PC-3 (cell line): ENCODE results near the gene SAMD8. TPM values are rescaled to one million over a fixed set of nuclear protein-coding genes. Genes with fewer than 3 reads are reported as not detected.
"Not testable (repeated sequence)": the region's sequence is repeated elsewhere in the genome, so short reads cannot be mapped to it uniquely, and the experiment has no call there.

Experiments used
- ATAC-seq: fragments of 200-7000 bp; cut with Tn5 transposase; 2 replicates; pipeline ENCODE4 v1.9.1; 2020; ENCODE audit warnings: mild to moderate bottlenecking, moderate library complexity
- BruUV-seq: library from RNA; stranded (reverse); fragments of 400-500 nt; replicated peaks from 2 replicates; lab custom pipeline; 2021; lab: Mats Ljungman, UMichigan
- CTCF ChIA-PET: fragments of 300-600 bp; sonication (Branson Sonifier 250); formaldehyde crosslinking; loops from one replicate; lab custom pipeline; 2022; ENCODE audit warnings: antibody characterized with exemption; lab: Charles Lee
- POLR2A ChIA-PET: fragments of 300-600 bp; sonication (Branson Sonifier 250); formaldehyde crosslinking; loops from one replicate; lab custom pipeline; 2022; ENCODE audit warnings: antibody characterized with exemption; ENCODE audit not compliant: unreplicated experiment; lab: Charles Lee
- DNase-seq: peaks from one replicate; pipeline ENCODE4 v3.0.0-alpha.2; 2015
- H2AFZ ChIP-seq: fragments of 300-600 bp; sonication (generic); 2 replicates; pipeline ENCODE4 v1.6.0; 2016; ENCODE audit warnings: antibody characterized with exemption, low read length
- H3F3A ChIP-seq: fragments of 300-600 bp; sonication (generic); one replicate; pipeline ENCODE4 v1.6.0; 2017; ENCODE audit warnings: antibody characterized with exemption, low read length, control low read depth, mild to moderate bottlenecking; ENCODE audit not compliant: unreplicated experiment
- H3K27ac ChIP-seq: fragments of 300-600 bp; sonication (generic); 2 replicates; pipeline ENCODE4 v1.5.1; 2016; ENCODE audit warnings: mild to moderate bottlenecking, low read length
- H3K27me3 ChIP-seq: fragments of 300-600 bp; sonication (generic); 2 replicates; pipeline ENCODE4 v1.6.1; 2016; ENCODE audit warnings: low read length, mixed read lengths
- H3K36me3 ChIP-seq: fragments of 300-600 bp; sonication (generic); 2 replicates; pipeline ENCODE4 v1.6.1; 2016; ENCODE audit warnings: low read depth, mixed run types, low read length, mixed read lengths
- H3K4me1 ChIP-seq: fragments of 300-600 bp; sonication (generic); 2 replicates; pipeline ENCODE4 v1.5.1; 2016; ENCODE audit warnings: low read length; ENCODE audit not compliant: insufficient read depth
- H3K4me2 ChIP-seq: fragments of 300-600 bp; sonication (generic); 2 replicates; pipeline ENCODE4 v1.6.0; 2016; ENCODE audit warnings: low read length
- H3K4me3 ChIP-seq: fragments of 300-600 bp; sonication (generic); 2 replicates; pipeline ENCODE4 v1.5.1; 2016; ENCODE audit warnings: mild to moderate bottlenecking, low read length, mixed read lengths
- H3K79me2 ChIP-seq: fragments of 300-600 bp; sonication (generic); 2 replicates; pipeline ENCODE4 v1.6.1; 2017; ENCODE audit warnings: low read length, mixed read lengths
- H3K9ac ChIP-seq: fragments of 300-600 bp; sonication (generic); 2 replicates; pipeline ENCODE4 v1.6.0; 2016; ENCODE audit warnings: mild to moderate bottlenecking, low read length
- H3K9me2 ChIP-seq: fragments of 300-600 bp; sonication (generic); replicated peaks from 2 replicates; pipeline ENCODE4 v1.6.1; 2016; ENCODE audit warnings: mixed run types, low read length, mixed read lengths
- H3K9me3 ChIP-seq: fragments of 300-600 bp; sonication (generic); 2 replicates; pipeline ENCODE4 v1.6.1; 2016; ENCODE audit warnings: low read length, mixed read lengths
- H4K20me1 ChIP-seq: fragments of 300-600 bp; sonication (generic); 2 replicates; pipeline ENCODE4 v1.6.1; 2016; ENCODE audit warnings: low read length, mixed read lengths
- CTCF ChIP-seq: fragments of 300-600 bp; sonication (generic); conservative IDR thresholded peaks from 2 replicates; pipeline ENCODE4 v1.5.1; 2017; ENCODE audit warnings: antibody characterized with exemption, low read depth, mild to moderate bottlenecking, low read length
- EZH2 ChIP-seq: fragments of 300-600 bp; sonication (generic); IDR thresholded peaks from one replicate; pipeline ENCODE4 v1.6.1; 2017; ENCODE audit warnings: antibody characterized with exemption, mild to moderate bottlenecking, low read length; ENCODE audit not compliant: unreplicated experiment
- EZH2phosphoT487 ChIP-seq: fragments of 300-600 bp; sonication (generic); IDR thresholded peaks from 2 replicates; pipeline ENCODE4 v1.6.1; 2018; ENCODE audit warnings: mild to moderate bottlenecking, antibody characterized with exemption, low read length, borderline replicate concordance
- intact Hi-C: fragments of 100-400 bp; cut with micrococcal nuclease; formaldehyde crosslinking; loops from 2 replicates; pipeline ENCODE4 v1.9.0; 2023
- total RNA-seq: library from RNA; depleted of rRNA; stranded (reverse); fragments of >200 nt; gene quantifications from 2 replicates; pipeline ENCODE4 v1.2.3, GENCODE V29; 2014

SAMD8 gene
- total RNA-seq, 1 experiment from 2014 or later: 47.4 TPM

GRCh38 chr10:75189266-75190096 lies 78.0 kb downstream of the SAMD8 start:
- TF ChIP-seq CTCF: no peak
- no peak for TF ChIP-seq EZH2
- TF ChIP-seq EZH2phosphoT487: no peak
- H3K27ac ChIP-seq: no peak overlapping the region
- intact Hi-C loops: loop anchor here (5.0 kb wide), 1 partner anchor 208 kb away; no protein-coding TSS in a partner anchor
- H3F3A ChIP-seq: peaks cover 11% of the 10 kb centered on the region
- H2AFZ ChIP-seq: no peak overlapping the region
- no peaks in the 10 kb centered on the region for H3K36me3 ChIP-seq
- no peak for DNase-seq
- no TSS peak for BruUV-seq
- H3K27me3 ChIP-seq: no peaks in the 10 kb centered on the region
- H4K20me1 ChIP-seq: no peaks in the 10 kb centered on the region
- no peaks in the 10 kb centered on the region for H3K9me3 ChIP-seq
- ChIA-PET POLR2A (no interaction called here), CTCF (interaction anchor here (0.6 to 1.3 kb wide), 4 partner anchors 41 to 46 kb away, joined by 3 to 4 read pairs (median 3); partner anchors contain the start of gene COMTD1)
- no peaks in the 10 kb centered on the region for H3K79me2 ChIP-seq
- no peak for ATAC-seq
- peaks cover 45% of the 10 kb centered on the region for H3K4me1 ChIP-seq
- no peak overlapping the region for H3K4me2 ChIP-seq
- H3K4me3 ChIP-seq: no peak overlapping the region
- H3K9me2 ChIP-seq: no peaks in the 10 kb centered on the region
- H3K9ac ChIP-seq: no peak overlapping the region

- peaks cover 46% of the 10 kb centered on the region for H3K4me1 ChIP-seq
- BruUV-seq: TSS peak; percentile 40
- DNase-seq: peak; percentile 99
Measured at GRCh38 chr10:75191821-75192568, 80.5 kb downstream of the SAMD8 start.

GRCh38 chr10:75194625-75195024 lies 83.2 kb downstream of the SAMD8 start:
- peaks cover 37% of the 10 kb centered on the region for H3K4me1 ChIP-seq
- H2AFZ ChIP-seq, H3K27me3 ChIP-seq, H3K79me2 ChIP-seq, ATAC-seq, DNase-seq, H3K9me2 ChIP-seq, H3K4me3 ChIP-seq, H3K9me3 ChIP-seq, H4K20me1 ChIP-seq, BruUV-seq, H3K9ac ChIP-seq, H3K36me3 ChIP-seq: not testable (repeated sequence)
- peak overlapping the region; percentile 75 for H3K27ac ChIP-seq
- POLR2A ChIA-PET: interaction anchor here (0.6 to 1.0 kb wide), 2 partner anchors 15 to 16 kb away, joined by 4 to 9 read pairs; partner anchors contain the start of gene VDAC2
- peaks cover 13% of the 10 kb centered on the region for H3F3A ChIP-seq
- CTCF ChIA-PET: interaction anchor here (0.6 to 1.5 kb wide), 6 partner anchors 9 to 41 kb away, joined by 3 to 12 read pairs (median 6); partner anchors contain the start of gene COMTD1
- peak overlapping the region; percentile 54 for H3K4me2 ChIP-seq
- intact Hi-C loops: loop anchor here (1.0 kb wide), 1 partner anchor 16 kb away; the partner anchor contains the start of gene VDAC2

More at GRCh38 chr10:75191821-75192568, 80.5 kb downstream of the SAMD8 start:
- no peaks in the 10 kb centered on the region for H3K79me2 ChIP-seq
- CTCF ChIA-PET: interaction anchor here (1.2 kb wide), 1 partner anchor 44 kb away, joined by 5 read pairs; the partner anchor contains the start of gene COMTD1
- peak overlapping the region; percentile 38 for H2AFZ ChIP-seq
- peak overlapping the region; percentile 47 for H3K4me3 ChIP-seq
- POLR2A ChIA-PET: no interaction called here
- peak overlapping the region; percentile 80 for H3K4me2 ChIP-seq
- H3F3A ChIP-seq: peaks cover 13% of the 10 kb centered on the region
- TF ChIP-seq CTCF: peak; percentile 44
- TF ChIP-seq EZH2phosphoT487: no peak
- no peaks in the 10 kb centered on the region for H3K27me3 ChIP-seq
- no peaks in the 10 kb centered on the region for H3K9me3 ChIP-seq
- peak overlapping the region; percentile 52 for H3K27ac ChIP-seq
- peak overlapping the region; percentile 6 for H3K9ac ChIP-seq
- no peaks in the 10 kb centered on the region for H3K36me3 ChIP-seq
- intact Hi-C loops: loop anchor here (1.0 kb wide), 3 partner anchors 10 to 42 kb away; no protein-coding TSS in a partner anchor
- no peaks in the 10 kb centered on the region for H3K9me2 ChIP-seq
- ATAC-seq: peak; percentile 77
- H4K20me1 ChIP-seq: no peaks in the 10 kb centered on the region
